Stimulated activated CD8-positive, alpha-beta memory T cell treated with anti-CD3 and anti-CD28 coated beads, Interleukin-2, amount 100 ng/mL, for 1 hour (primary cell): ENCODE data around the gene POLR3K.

Source experiments
- DNase-seq, 2 donors: peaks; one replicate each; pipeline ENCODE4 v3.0.0-alpha.2; 2020; ENCODE audit warnings: low read depth in 2 of 2

The POLR3K gene

GRCh38 chr16:78444-79150, 25.2 kb upstream of the POLR3K start:
- no peak for DNase-seq

DNA sequence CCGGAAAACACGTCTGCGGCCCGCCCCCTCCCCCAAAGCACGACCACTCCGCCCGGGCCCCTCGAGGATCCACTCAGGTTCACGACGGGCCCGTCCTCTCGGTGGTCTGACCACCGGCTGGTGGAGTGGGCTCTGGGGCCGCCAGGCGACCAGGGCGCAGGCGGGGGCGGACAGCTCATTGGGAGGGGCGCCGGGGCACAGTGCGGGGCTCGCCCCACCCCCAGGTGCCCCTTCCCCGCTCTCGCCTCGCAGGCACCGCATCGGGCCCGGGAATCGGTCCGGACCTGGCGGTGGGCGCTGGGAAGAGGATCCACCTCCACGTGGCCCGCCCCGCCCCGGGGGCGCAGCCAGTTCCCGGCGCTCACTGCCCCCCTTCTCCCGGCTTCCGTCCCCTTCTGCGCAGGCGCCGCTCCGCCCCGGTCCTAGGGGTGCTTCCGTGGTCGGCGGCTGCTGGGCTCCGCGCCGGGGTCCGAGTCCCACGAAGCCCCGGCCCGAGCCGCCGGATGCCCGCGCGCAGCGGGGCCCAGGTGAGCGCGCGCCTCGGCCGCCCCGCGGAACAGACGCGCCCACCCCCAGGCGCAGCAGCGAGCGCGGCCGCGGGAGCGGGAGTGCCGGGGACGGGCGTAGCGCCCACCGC, 24.5 kb upstream of the POLR3K start, which contains the start of gene MPG:
TSS of gene MPG (plus strand) at position 419 of the 637 bp plus-strand sequence. CDS start at position 504, 85 bp downstream.
- DNase-seq, result peak; percentile 62 to 73

DNA sequence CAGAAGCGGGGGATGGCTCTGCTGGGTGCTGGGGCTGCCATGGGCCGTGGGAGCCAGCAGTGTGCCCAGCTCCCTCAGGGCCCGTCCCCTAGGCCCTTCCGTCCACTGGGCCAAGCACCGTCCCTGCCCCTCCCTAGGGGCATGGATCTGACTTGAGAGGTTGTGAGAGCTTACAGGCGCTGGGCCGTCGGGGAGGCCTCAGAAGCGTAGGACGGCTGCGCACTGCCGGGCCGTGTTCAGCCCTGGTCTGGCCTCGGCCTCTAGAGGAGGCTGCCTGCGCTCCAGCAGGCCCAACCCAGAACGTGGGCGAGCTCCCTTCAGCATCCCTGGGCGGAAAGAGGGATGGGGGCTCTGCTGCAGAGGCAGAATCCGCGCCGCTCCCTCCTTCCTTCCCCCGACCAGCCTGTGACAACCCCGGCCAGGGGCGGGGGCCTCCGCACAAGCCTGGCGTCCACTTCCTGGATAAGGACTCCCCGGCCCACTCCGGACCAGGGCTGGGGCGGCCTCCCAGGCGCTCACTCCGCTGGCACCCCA, 23.9 kb upstream of the POLR3K start:
- DNase-seq, result no peak

GRCh38 chr16:76535-77272, 23.3 kb upstream of the POLR3K start:
- no peak for DNase-seq

- no peak for DNase-seq
Observed at GRCh38 chr16:75580-76501, 22.4 kb upstream of the POLR3K start.

DNA sequence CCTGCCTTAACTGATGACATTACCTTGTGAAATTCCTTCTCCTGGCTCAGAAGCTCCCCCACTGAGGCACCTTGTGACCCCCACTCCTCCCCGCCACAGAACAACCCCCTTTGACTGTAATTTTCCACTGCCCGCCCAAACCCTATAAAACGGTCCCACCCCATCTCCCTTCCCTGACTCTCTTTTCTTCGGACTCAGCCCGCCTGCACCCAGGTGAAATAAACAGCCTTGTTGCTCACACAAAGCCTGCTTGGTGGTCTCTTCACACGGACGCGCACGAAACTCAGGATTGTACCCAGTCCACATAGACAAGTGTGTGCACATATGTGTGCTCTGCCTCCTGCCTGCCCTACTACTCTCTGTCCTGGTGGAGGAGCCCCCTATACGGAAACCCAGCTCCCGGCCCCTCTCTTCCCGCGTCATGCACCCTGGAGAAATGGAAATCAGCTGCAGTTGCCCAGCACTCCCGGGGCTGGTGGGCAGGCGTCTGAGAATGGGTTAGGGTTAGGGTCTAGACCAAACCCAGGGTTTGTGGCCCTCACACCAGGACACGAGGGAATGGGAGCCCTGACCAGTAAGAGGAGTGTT, 21.4 kb upstream of the POLR3K start:
- no peak for DNase-seq

- no peak for DNase-seq
Observed at GRCh38 chr16:74051-74746, 20.8 kb upstream of the POLR3K start.

DNA sequence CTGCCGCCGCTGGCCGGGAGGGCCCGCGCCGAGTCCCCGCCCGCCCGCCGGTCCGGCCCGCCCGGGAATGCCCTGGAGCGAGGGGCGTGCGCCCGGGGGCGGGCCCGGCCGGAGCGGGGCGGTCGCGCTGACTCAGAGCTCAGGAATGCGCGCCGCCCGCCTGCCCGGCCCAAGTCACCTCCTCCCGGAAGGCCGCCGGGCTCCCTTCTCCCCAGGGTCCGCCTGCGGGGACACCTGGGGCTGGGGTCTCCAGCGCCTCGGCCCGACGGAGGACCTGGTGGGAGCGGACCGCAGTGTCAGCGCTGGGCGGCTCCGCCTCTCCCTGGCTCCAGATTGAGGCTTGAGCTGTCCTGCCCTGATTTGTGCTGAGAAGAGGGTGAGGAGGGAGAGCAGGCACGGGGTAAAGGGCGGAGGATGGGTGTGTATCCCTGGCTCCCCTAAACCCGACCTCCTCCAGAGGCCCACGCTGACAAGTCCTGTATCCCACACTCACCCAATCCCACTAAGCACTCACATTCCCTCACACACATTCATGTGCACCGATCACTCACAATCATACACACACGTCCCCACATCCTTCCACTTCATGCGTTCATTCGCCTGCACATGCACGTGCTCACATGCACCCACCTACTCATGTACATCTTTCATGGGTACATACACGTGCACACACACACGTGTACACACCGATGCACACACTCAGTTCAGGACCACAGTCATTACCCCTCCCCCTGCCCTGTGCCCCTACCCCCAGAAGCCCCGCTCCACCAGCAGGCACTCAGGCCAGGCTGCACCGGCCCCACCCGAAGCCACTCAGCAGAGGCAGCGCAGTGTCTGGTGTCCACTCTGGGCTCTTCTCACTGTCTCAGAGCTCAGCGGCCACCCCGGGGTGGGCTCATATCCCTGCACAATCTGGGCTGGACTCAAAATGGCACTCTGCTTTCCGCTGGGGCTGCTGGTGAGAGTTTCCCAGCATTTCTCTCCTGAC, 19.4 kb upstream of the POLR3K start, which contains the start of gene RHBDF1:
TSS of gene RHBDF1 (minus strand) at position 71 of the 988 bp plus-strand sequence. CDS start 7,616 bp downstream, outside the sequence.
- no peak for DNase-seq

- DNase-seq, result no peak
Observed at GRCh38 chr16:71540-72401, 18.4 kb upstream of the POLR3K start.

DNA sequence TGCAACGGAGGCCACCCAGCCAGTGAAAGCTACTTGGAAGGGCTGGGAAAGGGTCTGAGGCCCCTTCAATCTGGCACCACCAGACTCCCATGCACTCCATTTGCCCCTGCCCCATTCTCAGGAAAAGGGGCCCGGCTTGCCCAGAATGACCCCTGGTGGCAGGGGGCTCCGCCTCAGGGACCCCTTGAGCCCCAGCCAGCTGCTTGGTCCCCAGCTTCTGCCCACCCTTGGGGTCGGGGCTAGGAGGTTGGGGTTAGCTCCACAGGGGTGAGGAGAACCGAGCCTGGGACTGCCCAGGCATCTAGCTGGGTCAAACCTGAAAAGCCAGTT, 17.8 kb upstream of the POLR3K start:
- DNase-seq, result no peak

DNA sequence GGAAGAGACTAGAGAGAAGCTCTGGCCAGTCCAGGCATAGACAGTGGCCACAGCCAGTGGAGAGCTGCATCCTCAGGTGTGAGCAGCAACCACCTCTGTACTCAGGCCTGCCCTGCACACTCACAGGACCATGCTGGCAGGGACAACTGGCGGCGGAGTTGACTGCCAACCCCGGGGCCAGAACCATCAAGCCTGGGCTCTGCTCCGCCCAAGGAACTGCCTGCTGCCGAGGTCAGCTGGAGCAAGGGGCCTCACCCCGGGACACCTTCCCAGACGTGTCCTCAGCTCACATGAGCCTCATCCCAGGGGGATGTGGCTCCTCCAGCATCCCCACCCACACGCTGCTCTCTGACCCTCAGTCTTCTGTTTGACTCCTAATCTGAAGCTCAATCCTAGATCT, 15.8 kb upstream of the POLR3K start:
- no peak for DNase-seq

GRCh38 chr16:67884-68789, 14.7 kb upstream of the POLR3K start:
- no peak for DNase-seq

DNA sequence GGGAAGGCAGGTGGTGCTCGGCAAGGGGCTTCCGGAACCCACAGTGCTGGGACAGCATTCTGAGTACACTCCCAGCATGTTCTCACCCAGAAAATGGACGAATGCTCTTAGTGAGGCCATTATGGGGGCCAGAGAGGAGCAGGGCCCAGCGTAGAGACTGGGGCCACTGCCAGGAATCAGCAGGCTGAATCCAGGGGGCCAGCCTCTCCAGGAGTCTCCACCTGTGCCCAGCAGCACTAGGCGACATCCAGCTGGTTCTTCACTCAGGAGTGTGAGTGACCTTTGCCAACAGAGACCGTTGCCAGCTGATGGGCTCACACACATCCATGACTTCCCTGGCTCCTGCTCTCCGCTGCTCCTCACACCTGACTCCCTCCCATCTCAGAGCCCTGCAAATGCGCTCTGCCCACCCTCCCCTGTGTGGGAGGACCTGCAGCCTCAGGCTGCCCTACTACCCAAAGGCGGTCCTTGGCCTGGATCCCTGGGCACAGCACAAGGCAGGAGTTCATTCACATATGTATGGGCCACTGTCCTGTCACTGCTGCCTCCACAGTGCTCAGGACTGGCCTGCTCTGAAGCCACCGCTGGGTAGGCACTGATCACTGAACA, 13.9 kb upstream of the POLR3K start:
- no peak for DNase-seq

- no peak for DNase-seq
Observed at GRCh38 chr16:66309-67182, 13.1 kb upstream of the POLR3K start.

- DNase-seq, result peak; percentile 71 to 72
Observed at GRCh38 chr16:65745-66144, 12.3 kb upstream of the POLR3K start.

GRCh38 chr16:64914-65255, 11.5 kb upstream of the POLR3K start:
- DNase-seq, result no peak
